ENCODE measurements around the gene CDC16.
A peak's percentile ranks its signal among the peaks of the same experiment; 100 is the strongest.

CDC16 gene

DNA sequence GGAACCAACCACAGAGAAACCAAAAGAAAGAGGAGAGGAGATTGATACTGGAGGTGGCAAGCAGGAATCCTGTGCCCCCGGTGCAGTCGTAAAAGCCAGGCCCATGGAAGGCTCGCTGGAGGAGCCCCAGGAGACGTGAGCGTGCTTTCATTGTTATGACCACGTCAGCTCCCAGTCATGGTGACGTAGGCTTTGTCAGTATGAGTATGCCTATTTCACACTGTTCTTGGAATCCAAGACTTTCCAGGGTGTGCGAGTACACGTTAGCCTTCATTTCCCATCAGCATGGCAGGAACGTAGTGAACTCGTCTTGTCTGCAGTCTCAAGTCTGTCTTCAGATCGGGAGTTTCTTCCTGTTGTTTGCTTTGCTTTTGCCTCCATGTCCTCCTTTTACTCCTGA lies 64.2 kb downstream of the CDC16 start:
- no peak for DNase-seq (ENCODE audit: low read depth in 3 of 3)

DNA sequence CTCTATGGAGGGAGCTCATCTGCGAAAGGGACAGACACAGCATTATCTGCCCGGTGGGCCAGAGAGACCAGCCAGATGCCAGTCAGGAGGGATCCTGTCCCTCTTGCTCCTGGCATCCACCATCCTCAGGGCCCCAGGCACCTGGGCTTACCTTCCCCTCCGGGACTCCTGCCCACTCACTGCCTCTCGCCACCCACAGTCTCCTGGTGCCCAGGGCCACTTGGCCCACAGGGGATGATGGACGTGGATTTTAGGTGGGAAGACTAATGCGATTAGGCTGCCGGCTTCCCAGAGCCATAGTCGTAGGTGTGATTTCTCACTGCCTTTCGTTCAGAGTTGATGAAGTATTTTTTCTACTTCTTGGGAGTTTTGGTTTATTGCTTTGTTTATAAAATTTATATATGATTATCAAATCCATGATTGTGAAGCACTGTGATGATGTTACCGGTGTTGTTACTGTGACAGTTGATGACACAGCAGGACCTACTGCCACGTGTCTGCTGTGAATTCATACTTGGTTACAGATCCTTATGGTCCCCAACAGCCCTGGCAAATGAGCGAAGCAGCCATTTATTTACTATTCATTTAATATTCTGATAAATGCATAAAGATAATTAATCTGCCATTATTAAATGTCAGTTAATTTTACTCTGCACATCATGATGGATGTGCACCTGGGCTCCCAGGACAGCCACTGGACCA lies 65.1 kb downstream of the CDC16 start:
- DNase-seq (ENCODE audit: low read depth in 3 of 3) = no peak

DNA sequence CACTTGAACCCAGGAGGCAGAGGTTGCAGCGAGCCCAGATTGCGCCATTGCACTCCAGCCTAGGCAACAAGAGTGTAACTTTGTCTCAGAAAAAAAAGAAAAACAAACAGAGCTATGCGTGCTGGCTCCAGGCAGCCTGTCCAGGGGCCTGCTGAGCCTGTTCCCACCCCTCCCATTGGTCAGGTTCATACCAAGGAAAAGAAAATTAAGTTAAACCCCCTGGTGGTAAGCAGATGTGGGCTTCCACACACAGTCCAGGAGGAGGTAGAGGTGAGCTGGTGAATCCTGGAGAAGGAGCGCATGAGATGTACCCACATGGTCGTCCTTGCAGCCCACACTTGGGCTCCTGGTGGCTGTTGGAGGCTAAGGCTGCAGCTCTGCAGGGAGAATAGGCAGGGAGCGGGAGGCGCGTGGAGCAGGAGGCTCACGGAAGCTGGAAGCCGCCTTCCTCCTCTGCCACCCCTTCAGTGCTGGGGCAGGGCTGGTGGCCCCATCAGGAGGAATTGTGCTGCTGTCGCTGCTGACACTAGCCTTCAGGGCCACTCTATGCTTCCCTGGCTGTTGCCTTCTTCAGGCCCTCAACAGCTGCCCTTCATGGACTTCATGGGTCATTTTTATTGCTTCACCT lies 69.1 kb downstream of the CDC16 start:
- DNase-seq (ENCODE audit: low read depth in 3 of 3) = no peak

DNA sequence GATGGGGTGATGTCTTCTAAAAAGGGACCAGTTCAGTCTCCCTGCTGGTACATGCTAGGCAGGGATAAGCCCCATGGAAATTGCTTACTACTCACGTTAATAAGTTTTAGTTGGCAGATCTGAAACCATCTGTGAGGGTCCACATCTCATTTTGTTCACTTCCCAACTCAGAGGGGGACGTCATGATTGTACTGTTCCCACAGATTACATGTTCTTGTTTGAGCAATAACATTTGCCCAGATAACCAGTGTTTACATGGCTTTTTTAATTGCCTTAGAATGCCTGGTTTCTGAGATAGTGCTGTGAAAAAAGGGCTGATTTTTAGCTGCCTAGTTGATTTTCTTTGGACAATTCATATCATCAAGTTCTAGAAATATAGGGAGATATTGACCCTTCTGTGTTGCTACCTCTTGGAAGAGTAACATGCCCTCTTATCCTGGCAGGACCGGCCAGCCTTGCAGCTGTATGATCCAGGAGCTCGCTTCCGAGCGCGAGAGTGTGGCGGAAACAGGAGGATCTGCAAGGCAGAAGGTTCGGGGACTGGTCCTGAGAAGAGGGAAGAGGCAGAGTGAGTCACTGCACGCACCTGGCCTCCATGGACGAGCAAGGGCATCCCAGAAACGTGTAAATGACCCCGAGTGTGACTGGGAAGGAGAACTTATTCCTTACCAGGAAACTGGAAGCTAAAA lies 69.8 kb downstream of the CDC16 start:
- no peak for DNase-seq (ENCODE audit: low read depth in 3 of 3)

DNA sequence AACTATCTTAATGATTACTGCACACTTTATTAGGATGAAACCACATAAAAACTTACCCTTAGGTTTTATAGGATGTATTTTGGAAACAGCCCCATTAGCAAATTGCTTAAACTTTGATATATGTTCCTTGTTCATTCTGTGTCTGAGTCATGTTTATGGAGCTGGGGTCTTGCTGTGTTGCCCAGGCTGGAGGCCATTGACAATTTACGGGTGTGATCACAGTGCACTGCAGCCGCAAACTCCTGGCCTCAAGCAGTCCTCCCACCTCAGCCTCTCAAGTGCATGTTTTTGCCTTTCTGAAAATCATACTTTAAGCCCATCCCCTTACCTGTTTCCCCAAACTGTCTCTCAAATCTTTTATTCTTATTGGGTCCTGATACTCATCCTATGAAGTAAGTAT lies 74.4 kb downstream of the CDC16 start:
- no peak for DNase-seq (ENCODE audit: low read depth in 3 of 3)

DNA sequence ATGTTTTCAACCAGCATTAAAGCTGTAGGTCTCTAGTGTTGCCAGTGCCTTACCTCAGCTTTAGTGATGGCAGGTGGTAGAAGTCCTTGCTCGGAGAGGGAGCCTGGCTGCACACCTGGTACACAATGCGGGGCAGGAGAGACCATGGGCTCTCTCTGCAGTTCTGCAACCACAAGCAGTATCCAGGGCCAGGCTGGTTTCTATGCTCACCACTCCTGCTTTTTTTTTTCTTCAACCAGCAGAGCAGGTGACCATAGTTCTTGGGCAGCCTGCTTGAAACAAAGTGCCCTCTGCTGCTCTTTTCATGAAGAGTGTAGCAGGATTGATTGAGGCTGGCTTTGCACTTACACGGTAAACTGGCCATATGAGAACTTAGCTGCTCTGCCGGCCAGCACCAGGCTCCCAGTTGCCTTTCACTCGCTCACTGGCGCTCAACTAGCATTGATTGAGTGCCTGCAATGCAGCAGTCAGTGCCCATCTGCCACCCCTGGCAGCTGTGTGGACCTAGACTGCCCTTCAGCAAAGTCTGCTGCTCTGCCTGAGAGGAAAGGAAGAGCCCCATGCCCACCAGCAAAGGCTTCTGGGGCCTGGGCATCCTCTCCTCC lies 75.2 kb downstream of the CDC16 start:
- DNase-seq (ENCODE audit: low read depth in 3 of 3) = no peak

DNA sequence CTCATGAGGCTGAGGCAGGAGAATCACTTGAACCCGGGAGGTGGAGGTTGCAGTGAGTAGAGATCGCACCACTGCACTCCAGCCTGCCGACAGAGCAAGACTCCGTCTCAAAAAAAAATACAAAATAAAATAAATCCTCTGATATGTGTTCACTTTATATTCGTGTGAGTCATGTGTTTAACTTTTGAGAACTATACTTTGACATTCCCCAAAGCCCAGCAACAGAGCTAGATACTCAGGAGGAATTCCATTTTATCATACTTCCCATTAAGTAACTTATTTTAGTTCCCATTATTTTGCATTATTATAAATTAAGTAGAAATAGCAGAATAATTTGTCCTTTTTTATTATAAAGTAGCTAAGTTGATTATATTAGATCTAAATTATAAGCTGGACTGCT lies 76.3 kb downstream of the CDC16 start:
- no peak for DNase-seq (ENCODE audit: low read depth in 3 of 3)

DNA sequence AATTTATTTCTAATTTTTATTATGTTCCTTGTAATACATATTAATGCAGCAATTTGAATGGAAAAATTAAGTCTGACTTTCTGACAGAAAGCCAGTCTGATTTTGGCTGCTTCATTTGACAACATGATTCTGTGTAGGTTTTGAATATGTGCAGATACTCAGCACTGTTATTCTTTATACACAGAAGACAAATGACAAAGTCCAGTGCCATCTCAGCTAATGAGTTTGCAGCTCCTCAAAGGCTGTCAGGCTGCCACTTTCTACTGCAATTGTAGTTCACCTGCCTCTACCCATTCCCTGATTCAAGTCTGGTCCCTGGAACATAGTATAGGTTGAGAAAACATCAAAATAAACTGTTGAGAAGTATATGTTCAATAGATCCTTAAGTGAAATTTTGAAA lies 76.7 kb downstream of the CDC16 start:
- DNase-seq (ENCODE audit: low read depth in 3 of 3) = no peak

DNA sequence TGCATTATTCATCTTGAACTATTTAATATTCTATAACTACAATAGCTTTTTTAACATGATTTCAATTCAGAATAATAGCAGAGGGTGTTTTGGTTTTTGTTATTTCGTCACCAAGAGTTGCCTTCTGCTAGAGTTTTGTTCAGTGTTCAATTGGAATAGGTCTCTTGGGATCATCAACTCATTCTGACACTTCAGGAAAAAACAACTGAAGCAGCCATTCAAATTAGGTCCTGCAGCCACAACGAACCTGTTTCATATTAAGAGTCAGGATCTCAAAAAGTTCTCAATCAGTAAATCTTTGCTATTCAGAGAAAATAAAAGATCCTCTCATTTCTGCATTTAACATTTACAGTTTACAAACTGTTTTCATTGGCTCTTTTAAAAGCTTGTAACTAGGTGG lies 77.2 kb downstream of the CDC16 start:
- no peak for DNase-seq (ENCODE audit: low read depth in 3 of 3)

DNA sequence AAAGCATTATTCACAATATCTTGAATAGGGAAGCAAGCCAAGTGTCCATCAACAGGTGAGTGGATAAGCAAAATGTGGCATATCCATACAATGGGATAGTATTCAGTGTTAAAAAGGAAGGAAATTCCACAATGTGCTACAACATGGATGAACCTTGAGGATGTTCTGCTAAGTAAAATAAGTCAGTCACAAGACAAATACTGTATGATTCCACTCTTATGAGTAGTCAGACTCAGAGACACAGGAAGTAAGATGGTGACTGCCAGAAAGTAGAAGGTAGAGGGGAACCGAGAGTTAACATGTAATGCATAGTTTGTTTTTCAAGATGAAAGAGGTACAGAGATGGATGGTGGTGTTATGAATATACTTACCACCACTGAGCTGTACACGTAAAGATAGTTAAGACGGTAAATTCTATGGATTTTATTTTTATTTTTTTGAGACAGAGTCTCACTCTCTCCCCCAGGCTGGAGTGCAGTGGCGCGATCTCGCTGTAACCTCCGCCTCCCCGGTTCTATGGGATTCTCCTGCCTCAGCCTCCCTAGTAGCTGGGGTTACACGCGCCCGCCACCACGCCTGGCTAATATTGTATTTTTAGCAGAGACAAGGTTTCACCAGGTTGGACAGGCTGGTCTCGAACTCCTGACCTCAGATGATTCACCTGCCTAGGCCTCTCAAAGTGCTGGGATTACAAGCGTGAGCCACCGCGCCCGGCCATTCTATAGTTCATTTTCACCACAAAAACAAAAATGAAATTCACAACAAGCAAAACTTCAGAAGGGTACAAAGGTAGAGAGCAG lies 78.6 kb downstream of the CDC16 start:
- peak in 2 of 3 donors; percentile 29 to 56 for DNase-seq (ENCODE audit: low read depth in 3 of 3)

DNA sequence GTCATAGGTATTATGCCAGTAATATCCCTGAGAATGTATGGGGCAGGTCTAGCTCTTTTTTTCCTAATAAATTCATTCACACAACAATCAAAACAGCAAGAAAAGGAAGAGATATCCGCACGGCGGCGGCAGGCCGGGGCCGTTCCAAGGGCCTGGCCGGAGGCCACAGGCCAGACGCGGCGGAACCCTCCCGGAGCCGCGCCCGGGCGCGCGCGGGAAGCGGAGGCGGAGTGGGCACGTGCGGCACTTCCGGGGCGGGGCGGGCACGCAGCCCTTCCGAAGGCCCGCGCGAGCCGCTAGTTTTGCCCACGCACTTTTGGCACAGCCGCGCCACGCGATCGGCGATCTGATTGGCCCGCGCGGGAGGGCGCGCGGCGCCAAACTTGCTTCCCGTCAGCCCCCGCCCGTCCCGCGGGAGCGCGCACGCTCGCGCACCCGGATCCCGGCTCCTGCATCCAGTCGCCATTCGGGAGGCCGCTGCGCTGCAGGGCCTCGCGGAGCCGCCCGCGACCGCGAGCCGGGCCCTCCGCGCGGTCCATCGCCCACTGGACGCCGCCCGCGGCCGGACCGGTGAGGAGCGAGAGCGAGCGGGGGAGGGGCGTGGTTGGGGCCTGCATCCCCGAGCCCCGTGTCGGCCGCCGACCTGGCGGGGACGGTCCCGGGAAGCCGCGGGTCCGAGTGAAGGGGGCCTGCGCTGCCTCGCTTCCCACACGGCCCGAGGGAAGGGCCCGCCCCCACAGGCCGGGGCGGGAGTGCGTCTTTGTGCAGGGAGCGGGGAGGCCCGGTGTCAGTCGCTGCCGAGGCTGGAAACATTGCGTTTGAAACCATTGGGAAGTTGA lies 79.6 kb downstream of the CDC16 start, which contains the start of gene CHAMP1:
CHAMP1 (plus strand) TSS at position 430 of the 839 bp plus-strand sequence. CDS start 9,340 bp downstream, outside the sequence.
- DNase-seq (ENCODE audit: low read depth in 3 of 3) = peak; percentile 89 to 94 (median 90)

DNA sequence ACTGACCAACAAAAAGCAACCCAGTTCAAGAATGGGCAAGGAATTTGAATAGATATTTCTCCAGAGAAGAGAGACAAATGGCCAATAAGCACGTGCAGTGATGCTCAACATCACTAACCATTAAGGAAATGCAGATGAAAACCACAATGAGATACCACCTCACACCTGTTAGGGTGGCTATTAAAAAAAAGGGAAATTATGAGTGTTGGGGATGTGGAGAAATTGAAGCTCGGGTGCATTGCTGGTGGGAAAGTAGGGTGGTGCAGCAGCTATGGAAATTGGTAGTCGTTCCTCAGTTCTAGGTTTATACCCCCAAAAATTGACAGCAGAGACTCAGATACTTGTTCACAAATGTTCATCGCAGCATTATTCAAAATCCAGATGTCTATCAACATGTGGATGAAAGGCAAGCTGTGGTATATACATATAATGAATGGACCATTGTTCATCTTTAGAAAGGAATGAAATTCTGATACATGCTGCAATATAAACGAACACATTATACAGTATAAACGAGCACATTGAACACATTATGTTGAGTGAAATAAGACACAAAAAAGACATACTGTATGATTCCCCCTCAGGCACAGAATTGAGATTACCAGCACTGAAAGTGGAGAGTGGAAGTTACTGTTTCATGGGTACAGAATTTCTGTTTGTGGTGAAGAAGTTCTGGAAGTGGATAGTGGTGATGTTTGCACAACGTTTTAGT lies 80.5 kb downstream of the CDC16 start:
- no peak for DNase-seq (ENCODE audit: low read depth in 3 of 3)

DNA sequence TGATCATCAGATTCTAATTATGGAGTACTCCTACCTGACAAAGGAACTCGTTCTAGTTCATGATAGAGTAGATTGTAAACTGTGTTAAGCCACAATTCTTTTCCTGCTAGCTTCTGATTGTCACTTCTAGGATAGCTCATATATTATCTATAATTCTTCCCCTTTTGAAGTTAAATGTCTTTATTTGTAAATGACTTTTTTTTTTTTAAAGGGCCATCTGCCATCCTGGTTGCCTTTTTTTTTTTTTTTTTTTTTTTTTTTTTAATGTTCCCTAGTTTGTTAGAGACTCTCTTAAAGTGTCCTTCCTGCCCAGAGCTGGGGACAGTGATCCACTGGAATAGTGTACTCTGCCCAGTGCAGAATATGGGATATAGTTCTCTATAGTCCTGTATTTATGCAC lies 83.9 kb downstream of the CDC16 start:
- DNase-seq (ENCODE audit: low read depth in 3 of 3) = no peak

DNA sequence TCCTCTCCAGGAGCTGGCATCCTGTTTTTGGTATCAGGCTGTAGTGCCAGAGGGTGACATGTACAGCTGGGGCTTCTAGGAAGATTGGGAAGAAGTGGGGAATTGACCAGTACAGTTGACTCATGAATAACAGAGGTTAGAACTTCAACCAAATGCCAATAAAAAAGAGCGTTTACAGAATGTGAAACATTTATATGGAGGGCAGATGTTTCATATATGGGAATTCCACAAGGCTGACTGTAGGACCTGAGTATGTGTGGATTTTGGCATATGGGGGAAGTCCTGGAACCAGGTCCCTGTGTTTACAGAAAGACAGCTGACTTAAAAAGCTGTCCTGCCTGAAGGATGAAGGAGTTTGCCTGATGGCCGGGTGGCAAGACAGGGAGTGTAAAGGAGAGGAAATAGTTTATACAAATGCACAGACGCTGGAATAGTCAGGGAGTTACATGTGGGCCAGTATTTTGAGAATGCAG lies 84.8 kb downstream of the CDC16 start:
- DNase-seq (ENCODE audit: low read depth in 3 of 3) = no peak

DNA sequence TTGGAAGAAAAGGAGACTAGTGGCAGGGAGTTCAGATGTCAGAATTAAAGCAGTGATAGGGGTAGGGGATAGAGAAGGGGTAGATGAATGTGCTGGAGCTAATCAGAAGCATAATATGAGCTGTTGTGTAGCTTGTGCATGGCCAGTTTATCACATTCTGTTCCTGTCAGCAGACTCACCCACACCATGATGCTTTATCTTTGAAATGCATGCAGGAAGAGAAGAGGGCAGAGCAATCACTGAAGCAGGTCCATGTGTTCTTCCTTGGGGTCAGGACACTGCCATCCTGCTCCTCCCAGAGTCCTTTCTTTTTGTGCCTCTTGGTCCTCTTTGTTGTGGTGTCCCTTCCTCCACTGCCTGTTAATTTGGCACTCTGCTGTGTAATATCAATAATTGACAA lies 85.4 kb downstream of the CDC16 start:
- DNase-seq (ENCODE audit: low read depth in 3 of 3) = no peak

DNA sequence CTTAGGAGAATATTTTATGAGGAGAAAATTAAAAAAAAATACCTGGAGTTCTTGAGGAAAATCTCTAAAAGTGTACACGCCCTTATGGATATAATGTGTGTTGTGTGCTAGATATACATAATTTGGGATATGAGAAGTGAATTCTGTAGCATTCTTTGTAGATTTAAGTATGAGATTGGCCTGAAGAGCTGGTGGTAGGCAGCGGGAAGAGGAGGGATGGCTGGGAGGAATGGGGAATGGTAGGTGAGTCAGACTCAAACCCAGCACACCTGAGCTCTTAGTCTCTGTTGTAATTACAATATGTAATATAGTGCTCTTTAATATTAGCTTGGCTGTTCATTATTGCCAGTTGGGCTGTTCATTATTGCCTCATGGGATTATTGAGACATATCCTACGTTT lies 86.6 kb downstream of the CDC16 start:
- DNase-seq (ENCODE audit: low read depth in 3 of 3) = no peak

Measured in stimulated activated CD4-positive, alpha-beta T cell treated with anti-CD3 and anti-CD28 coated beads, TNF-alpha, amount 100 ng/mL, for 48 hours (primary cell).